ENCODE measurements around the gene CNTN5. TPM values are rescaled to one million over a fixed set of nuclear protein-coding genes. Genes with fewer than 3 reads are reported as not detected.

Gene CNTN5
- total RNA-seq, 2 experiments from 2014 or later = not detected

DNA sequence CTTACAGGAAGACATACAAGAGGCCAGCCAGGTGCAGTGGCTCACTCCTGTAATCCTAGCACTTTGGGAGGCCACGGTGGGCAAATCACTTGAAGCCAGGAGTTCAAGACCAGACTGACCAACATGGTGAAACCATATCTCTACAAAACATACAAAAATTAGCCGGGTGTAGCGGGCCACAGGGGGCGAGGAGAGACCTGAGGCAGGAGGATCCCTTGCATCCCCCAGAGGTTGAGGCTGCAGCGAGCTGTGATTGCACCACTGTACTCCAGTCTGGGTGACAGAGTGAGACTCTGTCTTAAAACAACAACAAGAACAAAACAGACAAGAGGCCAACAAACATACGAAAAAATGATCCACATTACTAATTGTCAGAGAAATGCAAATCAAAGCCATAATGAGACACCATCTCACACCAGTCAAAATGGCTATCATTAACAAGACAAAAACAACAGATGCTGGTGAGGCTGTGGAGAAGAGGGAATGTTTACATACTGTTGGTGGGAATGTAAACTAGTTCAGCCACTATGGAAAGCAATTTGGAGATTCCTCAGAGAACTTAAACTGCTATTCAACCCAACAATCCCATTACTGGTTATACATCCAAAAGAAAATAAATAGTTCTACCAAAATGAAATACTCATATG lies 1167.5 kb downstream of the CNTN5 start:
- no peaks in the 10 kb centered on the region for H3K9me3 ChIP-seq (ENCODE audit: control insufficient read depth in 1 of 2, insufficient read depth in 1 of 2, low read length in 2 of 2)
- H3K27ac Mint-ChIP-seq = no peak overlapping the region
- peaks cover 5% of the 10 kb centered on the region for H3K9me3 Mint-ChIP-seq
- CTCF ChIA-PET = no interaction called here
- no peak overlapping the region for H3K4me3 Mint-ChIP-seq
- POLR2A ChIA-PET = no interaction called here
- no peaks in the 10 kb centered on the region for H3K27me3 Mint-ChIP-seq
- H3K27me3 ChIP-seq (ENCODE audit: control insufficient read depth in 1 of 2, insufficient read depth in 2 of 2, low read length in 2 of 2) = no peaks in the 10 kb centered on the region
- no peaks in the 10 kb centered on the region for H3K36me3 ChIP-seq (ENCODE audit: insufficient read depth, low read length)
- TF ChIP-seq, protein P1, sequence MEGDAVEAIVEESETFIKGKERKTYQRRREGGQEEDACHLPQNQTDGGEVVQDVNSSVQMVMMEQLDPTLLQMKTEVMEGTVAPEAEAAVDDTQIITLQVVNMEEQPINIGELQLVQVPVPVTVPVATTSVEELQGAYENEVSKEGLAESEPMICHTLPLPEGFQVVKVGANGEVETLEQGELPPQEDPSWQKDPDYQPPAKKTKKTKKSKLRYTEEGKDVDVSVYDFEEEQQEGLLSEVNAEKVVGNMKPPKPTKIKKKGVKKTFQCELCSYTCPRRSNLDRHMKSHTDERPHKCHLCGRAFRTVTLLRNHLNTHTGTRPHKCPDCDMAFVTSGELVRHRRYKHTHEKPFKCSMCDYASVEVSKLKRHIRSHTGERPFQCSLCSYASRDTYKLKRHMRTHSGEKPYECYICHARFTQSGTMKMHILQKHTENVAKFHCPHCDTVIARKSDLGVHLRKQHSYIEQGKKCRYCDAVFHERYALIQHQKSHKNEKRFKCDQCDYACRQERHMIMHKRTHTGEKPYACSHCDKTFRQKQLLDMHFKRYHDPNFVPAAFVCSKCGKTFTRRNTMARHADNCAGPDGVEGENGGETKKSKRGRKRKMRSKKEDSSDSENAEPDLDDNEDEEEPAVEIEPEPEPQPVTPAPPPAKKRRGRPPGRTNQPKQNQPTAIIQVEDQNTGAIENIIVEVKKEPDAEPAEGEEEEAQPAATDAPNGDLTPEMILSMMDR (IDR thresholded peaks at IDR 0.05) = no peak
- no peak for DNase-seq
- no peaks in the 10 kb centered on the region for H3K4me1 ChIP-seq (ENCODE audit: insufficient read depth, low read length)
- no peak overlapping the region for H3K27ac ChIP-seq (ENCODE audit: low read depth in 1 of 2, low read length in 2 of 2)
- no peaks in the 10 kb centered on the region for H3K36me3 Mint-ChIP-seq (ENCODE audit: low read depth)
- intact Hi-C loops (cut with DNase I, micrococcal nuclease) = no loop called here
- H3K4me3 ChIP-seq (ENCODE audit: low read length) = no peak overlapping the region
- ATAC-seq (ENCODE audit: poor library complexity) = no peak
- H3K4me1 Mint-ChIP-seq (ENCODE audit: low read depth) = no peaks in the 10 kb centered on the region

DNA sequence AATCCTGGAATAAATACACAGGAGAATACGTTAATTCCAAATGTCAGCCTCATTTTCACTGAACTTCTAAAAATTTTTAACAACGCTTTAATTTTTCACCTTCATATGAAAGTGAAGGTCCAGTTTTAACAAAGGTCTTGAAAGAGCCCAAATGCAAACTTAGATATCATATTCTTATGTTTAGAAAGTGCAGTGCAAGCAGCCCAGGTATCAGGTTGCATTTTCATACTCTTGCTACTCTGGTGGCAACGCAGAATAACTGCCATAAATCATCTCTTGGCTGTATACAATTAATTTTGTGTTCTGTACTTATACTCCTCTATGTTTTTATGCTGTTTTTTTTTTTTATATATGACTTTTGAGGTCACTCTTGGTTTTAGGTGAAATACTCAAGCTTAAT lies 1169.6 kb downstream of the CNTN5 start:
- CTCF ChIA-PET = no interaction called here
- Mint-ChIP-seq H3K9me3 (peaks cover 6% of the 10 kb centered on the region), H3K4me3 (no peak overlapping the region), H3K4me1 (ENCODE audit: low read depth) (no peaks in the 10 kb centered on the region), H3K36me3 (ENCODE audit: low read depth) (no peaks in the 10 kb centered on the region), H3K27ac (no peak overlapping the region), H3K27me3 (no peaks in the 10 kb centered on the region)
- H3K4me3 ChIP-seq (ENCODE audit: low read length) = no peak overlapping the region
- DNase-seq (no peak), ATAC-seq (ENCODE audit: poor library complexity) (no peak)
- H3K27me3 ChIP-seq (ENCODE audit: control insufficient read depth in 1 of 2, insufficient read depth in 2 of 2, low read length in 2 of 2) = no peaks in the 10 kb centered on the region
- no peaks in the 10 kb centered on the region for H3K4me1 ChIP-seq (ENCODE audit: insufficient read depth, low read length)
- H3K27ac ChIP-seq (ENCODE audit: low read depth in 1 of 2, low read length in 2 of 2) = no peak overlapping the region
- TF ChIP-seq, protein P1 (IDR thresholded peaks at IDR 0.05) = no peak
- POLR2A ChIA-PET = no interaction called here
- H3K36me3 ChIP-seq (ENCODE audit: insufficient read depth, low read length) = no peaks in the 10 kb centered on the region
- no peaks in the 10 kb centered on the region for H3K9me3 ChIP-seq (ENCODE audit: control insufficient read depth in 1 of 2, insufficient read depth in 1 of 2, low read length in 2 of 2)
- intact Hi-C loops (cut with DNase I, micrococcal nuclease) = no loop called here

DNA sequence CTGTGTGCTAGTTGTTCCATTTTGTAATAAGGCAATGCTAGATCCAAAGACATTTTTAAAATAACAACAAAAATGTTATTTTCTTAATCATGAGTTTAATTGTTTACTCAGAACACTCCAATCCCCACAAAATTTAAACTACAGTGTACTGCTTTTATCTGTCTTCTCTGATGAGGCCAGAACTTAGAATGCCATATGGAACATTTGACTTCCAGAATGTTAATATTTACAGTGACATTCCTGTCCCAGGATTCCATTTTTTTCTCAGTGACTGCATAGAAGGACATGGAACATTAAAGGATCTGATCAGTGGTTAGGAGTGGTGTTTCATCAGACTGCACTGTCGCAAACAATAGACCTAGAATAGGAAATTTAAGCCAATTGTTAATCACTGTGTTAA lies 1171.4 kb downstream of the CNTN5 start:
- no peaks in the 10 kb centered on the region for H3K27me3 Mint-ChIP-seq
- H3K4me1 ChIP-seq (ENCODE audit: insufficient read depth, low read length) = no peaks in the 10 kb centered on the region
- ATAC-seq (ENCODE audit: poor library complexity) (no peak), DNase-seq (no peak)
- no peaks in the 10 kb centered on the region for H3K9me3 ChIP-seq (ENCODE audit: control insufficient read depth in 1 of 2, insufficient read depth in 1 of 2, low read length in 2 of 2)
- no peak overlapping the region for H3K27ac Mint-ChIP-seq
- ChIA-PET CTCF (no interaction called here), POLR2A (no interaction called here)
- TF ChIP-seq, protein P1 (IDR thresholded peaks at IDR 0.05) = no peak
- no peak overlapping the region for H3K4me3 Mint-ChIP-seq
- H3K27ac ChIP-seq (ENCODE audit: low read depth in 1 of 2, low read length in 2 of 2) = no peak overlapping the region
- no peaks in the 10 kb centered on the region for H3K27me3 ChIP-seq (ENCODE audit: control insufficient read depth in 1 of 2, insufficient read depth in 2 of 2, low read length in 2 of 2)
- intact Hi-C loops (cut with DNase I, micrococcal nuclease) = no loop called here
- no peaks in the 10 kb centered on the region for H3K36me3 Mint-ChIP-seq (ENCODE audit: low read depth)
- no peaks in the 10 kb centered on the region for H3K36me3 ChIP-seq (ENCODE audit: insufficient read depth, low read length)
- no peak overlapping the region for H3K4me3 ChIP-seq (ENCODE audit: low read length)
- peaks cover 10% of the 10 kb centered on the region for H3K9me3 Mint-ChIP-seq
- H3K4me1 Mint-ChIP-seq (ENCODE audit: low read depth) = no peaks in the 10 kb centered on the region

All from CD4-positive, alpha-beta T cell (primary cell).